HCT116 (cell line): ENCODE results near the gene APBA3. TPM values are rescaled to one million over a fixed set of nuclear protein-coding genes. Genes with fewer than 3 reads are reported as not detected.

ENCODE experiments used
- ATAC-seq: fragments of 200-7000 bp; cut with Tn5 transposase; 2 replicates; pipeline ENCODE4 v1.9.1; 2020; ENCODE audit warnings: mild to moderate bottlenecking, moderate library complexity
- BruUV-seq: library from RNA; stranded (reverse); fragments of 400-500 nt; replicated peaks from 2 replicates; lab custom pipeline; 2021; lab: Mats Ljungman, UMichigan
- CTCF ChIA-PET: fragments of 300-600 bp; sonication (Branson Sonifier 250); formaldehyde crosslinking; loops from one replicate; lab custom pipeline; 2021; ENCODE audit warnings: antibody characterized with exemption; lab: Charles Lee
- POLR2A ChIA-PET: fragments of 300-600, 350-600 bp; sonication (Branson Sonifier 250); formaldehyde crosslinking; loops from one replicate; lab custom pipeline; 2021; ENCODE audit warnings: antibody characterized with exemption; lab: Charles Lee
- RAD21 ChIA-PET, 2 experiments: fragments of 300-600 bp; sonication (Branson Sonifier 250); formaldehyde crosslinking; loops; one replicate each; lab custom pipeline; 2023; ENCODE audit warnings: low total read pairs in 2 of 2; ENCODE audit not compliant: uncharacterized antibody in 2 of 2, unreplicated experiment in 2 of 2, low non-redundant PET in 1 of 2; lab: Charles Lee
- DNase-seq: peaks from one replicate; pipeline ENCODE4 v3.0.0-alpha.2; 2010; ENCODE audit warnings: low read depth, low spot score
- H2AFZ ChIP-seq: fragments of 200-600 bp; shearing (Covaris generic), sonication (generic); 2 replicates; pipeline ENCODE4 v1.6.1; 2017; ENCODE audit warnings: low read depth, mixed run types, mixed read lengths, antibody characterized with exemption, low read length; ENCODE audit not compliant: poor library complexity, severe bottlenecking
- H3K27ac ChIP-seq: 2 replicates; pipeline ENCODE4 v1.5.1; 2012; ENCODE audit warnings: low read depth, low read length
- H3K27me3 ChIP-seq: fragments of 200-600 bp; sonication (generic); 2 replicates; pipeline ENCODE4 v1.6.1; 2016; ENCODE audit warnings: mixed run types, low read length, mixed read lengths; ENCODE audit not compliant: insufficient read depth
- H3K36me3 ChIP-seq, 2 experiments: fragments of 200-500 bp in 1 of 2; fragments of 200-600 bp in 1 of 2; sonication (Bioruptor generic) in 1 of 2; sonication (generic) in 1 of 2; 2 replicates each; pipeline versions ENCODE4 v1.5.1 to v1.6.1; 2014 to 2016; ENCODE audit warnings: low read length in 2 of 2, inconsistent platforms in 1 of 2, mixed read lengths in 1 of 2, mixed run types in 1 of 2; ENCODE audit not compliant: insufficient read depth in 2 of 2, control insufficient read depth in 1 of 2
- H3K4me1 ChIP-seq, 2 experiments: fragments of 200-600 bp in 1 of 2; sonication (generic) in 1 of 2; 2 replicates each; pipeline versions ENCODE4 v1.5.1 to v1.6.1; 2012 to 2017; ENCODE audit warnings: low read length in 2 of 2, inconsistent platforms in 1 of 2, mild to moderate bottlenecking in 1 of 2, mixed read lengths in 1 of 2, mixed run types in 1 of 2, moderate library complexity in 1 of 2; ENCODE audit not compliant: insufficient read depth in 2 of 2, control insufficient read depth in 1 of 2
- H3K4me2 ChIP-seq: fragments of 200-600 bp; sonication (generic); 2 replicates; pipeline ENCODE4 v1.6.1; 2017; ENCODE audit warnings: mixed run types, low read length, mixed read lengths
- H3K4me3 ChIP-seq, 2 experiments: fragments of 200-600 bp in 1 of 2; sonication (generic) in 1 of 2; replicated peaks in 1 of 2; 2 replicates each; pipeline ENCODE4 v1.5.1; 2011 to 2016; ENCODE audit warnings: low read length in 2 of 2, control low read depth in 1 of 2, low read depth in 1 of 2, mild to moderate bottlenecking in 1 of 2, mixed read lengths in 1 of 2, mixed run types in 1 of 2
- H3K79me2 ChIP-seq: fragments of 200-600 bp; sonication (generic); 2 replicates; pipeline ENCODE4 v1.6.1; 2017; ENCODE audit warnings: mild to moderate bottlenecking, mixed run types, low read length, moderate library complexity, mixed read lengths; ENCODE audit not compliant: insufficient read depth
- H3K9ac ChIP-seq: fragments of 200-600 bp; sonication (generic); 2 replicates; pipeline ENCODE4 v1.6.1; 2016; ENCODE audit warnings: low read length, mixed read lengths
- H3K9me2 ChIP-seq: fragments of 200-600 bp; sonication (generic), shearing (Covaris generic); 2 replicates; pipeline ENCODE4 v1.6.1; 2017; ENCODE audit warnings: mixed run types, mild to moderate bottlenecking, moderate library complexity; ENCODE audit not compliant: insufficient read depth
- H3K9me3 ChIP-seq, 2 experiments: fragments of 200-500 bp in 1 of 2; fragments of 200-600 bp in 1 of 2; sonication (Bioruptor generic) in 1 of 2; sonication (generic) in 1 of 2; 2 replicates each; pipeline ENCODE4 v1.6.1; 2014 to 2017; ENCODE audit warnings: low read length in 2 of 2, mixed read lengths in 2 of 2, inconsistent platforms in 1 of 2, low read depth in 1 of 2, mild to moderate bottlenecking in 1 of 2, mixed run types in 1 of 2, moderate library complexity in 1 of 2; ENCODE audit not compliant: control insufficient read depth in 1 of 2, insufficient read depth in 1 of 2
- H4K20me1 ChIP-seq: fragments of 200-600 bp; sonication (generic), shearing (Covaris generic); 2 replicates; pipeline ENCODE4 v1.6.1; 2017; ENCODE audit warnings: mixed run types, mild to moderate bottlenecking, moderate library complexity; ENCODE audit not compliant: insufficient read depth
- CBX3 ChIP-seq: IDR thresholded peaks from 2 replicates; pipeline ENCODE4 v1.6.1; 2012; ENCODE audit warnings: low read depth
- EZH2 ChIP-seq: fragments of 200-600 bp; sonication (generic); IDR thresholded peaks from 2 replicates; pipeline ENCODE4 v1.6.1; 2017; ENCODE audit warnings: antibody characterized with exemption, mixed run types
- MAX ChIP-seq: IDR thresholded peaks from 2 replicates; pipeline ENCODE4 v1.6.1; 2012
- TCF7L2 ChIP-seq: IDR thresholded peaks from 2 replicates; pipeline ENCODE4 v1.7.0; 2011; ENCODE audit warnings: borderline replicate concordance, inconsistent platforms; ENCODE audit not compliant: insufficient read depth, insufficient read length; ENCODE audit errors: extremely low read depth
- ZNF274 ChIP-seq: fragments of 200-500 bp; sonication (Bioruptor generic); IDR thresholded peaks from 2 replicates; pipeline ENCODE4 v1.6.1; 2014; ENCODE audit warnings: mild to moderate bottlenecking, low read depth, low read length, inconsistent platforms
- intact Hi-C: fragments of 100-400 bp; cut with micrococcal nuclease; formaldehyde crosslinking; loops from 2 replicates; pipeline ENCODE4 v1.10.0; 2022
- total RNA-seq: library from RNA; stranded (reverse); gene quantifications from one replicate; pipeline ENCODE4 v1.2.1, GENCODE V29; 2021; ENCODE audit not compliant: unreplicated experiment
- TF ChIP-seq, protein P1 (sequence below): IDR thresholded peaks from 2 replicates; pipeline ENCODE4 v1.6.1; 2011; ENCODE audit warnings: mild to moderate bottlenecking, low read length, moderate library complexity; ENCODE audit not compliant: insufficient replicate concordance; ENCODE audit errors: extremely low read depth
- TF ChIP-seq, protein P2 (sequence below): IDR thresholded peaks from 2 replicates; pipeline ENCODE4 v1.6.1; 2012; ENCODE audit warnings: low read depth
- TF ChIP-seq, protein P3 (sequence below), 3 experiments: fragments of 200-600 bp in 1 of 3; sonication (generic) in 1 of 3; IDR thresholded peaks in 2 of 3; conservative IDR thresholded peaks in 1 of 3; 2 replicates each; pipeline ENCODE4 v1.5.1; 2012 to 2017; ENCODE audit warnings: low read depth in 2 of 3, low read length in 2 of 3, antibody characterized with exemption in 1 of 3, borderline replicate concordance in 1 of 3, control low read depth in 1 of 3, mild to moderate bottlenecking in 1 of 3, mixed read lengths in 1 of 3, mixed run types in 1 of 3, moderate library complexity in 1 of 3; ENCODE audit not compliant: insufficient read depth in 1 of 3

The APBA3 gene
- total RNA-seq, 1 experiment from 2014 or later = 29.5 TPM

DNA sequence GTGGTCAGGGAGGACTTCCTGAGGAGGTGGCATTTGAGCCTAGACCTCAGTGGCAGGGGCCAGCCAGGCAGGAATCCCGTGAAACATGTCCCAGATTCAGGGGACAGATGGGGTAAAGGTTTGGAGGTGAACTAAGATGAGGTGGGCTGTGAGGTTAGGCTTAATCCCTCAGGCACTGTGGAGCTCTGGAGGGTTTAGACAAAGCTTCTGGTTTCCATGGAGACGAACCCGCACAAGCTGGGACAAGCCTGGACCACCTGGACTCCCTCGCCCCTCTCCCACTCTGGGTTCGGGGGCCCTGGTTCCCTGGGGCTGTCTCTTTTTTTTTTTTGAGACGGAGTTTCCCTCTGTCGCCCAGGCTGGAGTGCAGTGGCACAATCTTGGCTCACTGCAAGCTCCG, 37.6 kb downstream of the APBA3 start:
- H3K4me3 ChIP-seq = peak overlapping the region in 1 of 2 experiments; percentile 18; a peak in 1 of 4 replicates
- ChIA-PET RAD21 (no interaction called here), CTCF (interaction anchor here (0.6 to 2.0 kb wide), 4 partner anchors 39 to 772 kb away, joined by 3 to 8 read pairs (median 4); partner anchors contain the start of gene MRPL54), POLR2A (interaction anchor here (2.1 to 2.5 kb wide), 2 partner anchors 13 to 16 kb away, joined by 6 to 8 read pairs; partner anchors contain the start of gene TJP3)
- no peaks in the 10 kb centered on the region for H3K9me3 ChIP-seq
- H3K4me2 ChIP-seq = peak overlapping the region; percentile 72
- no peaks in the 10 kb centered on the region for H3K79me2 ChIP-seq
- no peak overlapping the region for H2AFZ ChIP-seq
- no peak for DNase-seq
- no TSS peak for BruUV-seq
- peak overlapping the region; percentile 46; the same call in 1 of the 2 replicates for H3K27ac ChIP-seq
- H3K9me2 ChIP-seq = no peaks in the 10 kb centered on the region
- intact Hi-C loops = loop anchor here (10.0 kb wide), 1 partner anchor 481 kb away; no protein-coding TSS in a partner anchor
- no peaks in the 10 kb centered on the region for H3K27me3 ChIP-seq
- no peaks in the 10 kb centered on the region for H4K20me1 ChIP-seq
- peaks cover 66 to 96% of the 10 kb centered on the region in 2 experiments for H3K4me1 ChIP-seq
- no peak for ATAC-seq
- 0 out of 2 replicates have a peak overlapping the region, but pooled peaks have one; percentile 32 for H3K9ac ChIP-seq
- no peaks in the 10 kb centered on the region for H3K36me3 ChIP-seq
- TF ChIP-seq MAX (no peak), CBX3 (no peak), EZH2 (no peak), ZNF274 (no peak), TCF7L2 (no peak)
- TF ChIP-seq, protein P1, sequence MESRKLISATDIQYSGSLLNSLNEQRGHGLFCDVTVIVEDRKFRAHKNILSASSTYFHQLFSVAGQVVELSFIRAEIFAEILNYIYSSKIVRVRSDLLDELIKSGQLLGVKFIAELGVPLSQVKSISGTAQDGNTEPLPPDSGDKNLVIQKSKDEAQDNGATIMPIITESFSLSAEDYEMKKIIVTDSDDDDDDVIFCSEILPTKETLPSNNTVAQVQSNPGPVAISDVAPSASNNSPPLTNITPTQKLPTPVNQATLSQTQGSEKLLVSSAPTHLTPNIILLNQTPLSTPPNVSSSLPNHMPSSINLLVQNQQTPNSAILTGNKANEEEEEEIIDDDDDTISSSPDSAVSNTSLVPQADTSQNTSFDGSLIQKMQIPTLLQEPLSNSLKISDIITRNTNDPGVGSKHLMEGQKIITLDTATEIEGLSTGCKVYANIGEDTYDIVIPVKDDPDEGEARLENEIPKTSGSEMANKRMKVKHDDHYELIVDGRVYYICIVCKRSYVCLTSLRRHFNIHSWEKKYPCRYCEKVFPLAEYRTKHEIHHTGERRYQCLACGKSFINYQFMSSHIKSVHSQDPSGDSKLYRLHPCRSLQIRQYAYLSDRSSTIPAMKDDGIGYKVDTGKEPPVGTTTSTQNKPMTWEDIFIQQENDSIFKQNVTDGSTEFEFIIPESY = no peak
- TF ChIP-seq, protein P2, sequence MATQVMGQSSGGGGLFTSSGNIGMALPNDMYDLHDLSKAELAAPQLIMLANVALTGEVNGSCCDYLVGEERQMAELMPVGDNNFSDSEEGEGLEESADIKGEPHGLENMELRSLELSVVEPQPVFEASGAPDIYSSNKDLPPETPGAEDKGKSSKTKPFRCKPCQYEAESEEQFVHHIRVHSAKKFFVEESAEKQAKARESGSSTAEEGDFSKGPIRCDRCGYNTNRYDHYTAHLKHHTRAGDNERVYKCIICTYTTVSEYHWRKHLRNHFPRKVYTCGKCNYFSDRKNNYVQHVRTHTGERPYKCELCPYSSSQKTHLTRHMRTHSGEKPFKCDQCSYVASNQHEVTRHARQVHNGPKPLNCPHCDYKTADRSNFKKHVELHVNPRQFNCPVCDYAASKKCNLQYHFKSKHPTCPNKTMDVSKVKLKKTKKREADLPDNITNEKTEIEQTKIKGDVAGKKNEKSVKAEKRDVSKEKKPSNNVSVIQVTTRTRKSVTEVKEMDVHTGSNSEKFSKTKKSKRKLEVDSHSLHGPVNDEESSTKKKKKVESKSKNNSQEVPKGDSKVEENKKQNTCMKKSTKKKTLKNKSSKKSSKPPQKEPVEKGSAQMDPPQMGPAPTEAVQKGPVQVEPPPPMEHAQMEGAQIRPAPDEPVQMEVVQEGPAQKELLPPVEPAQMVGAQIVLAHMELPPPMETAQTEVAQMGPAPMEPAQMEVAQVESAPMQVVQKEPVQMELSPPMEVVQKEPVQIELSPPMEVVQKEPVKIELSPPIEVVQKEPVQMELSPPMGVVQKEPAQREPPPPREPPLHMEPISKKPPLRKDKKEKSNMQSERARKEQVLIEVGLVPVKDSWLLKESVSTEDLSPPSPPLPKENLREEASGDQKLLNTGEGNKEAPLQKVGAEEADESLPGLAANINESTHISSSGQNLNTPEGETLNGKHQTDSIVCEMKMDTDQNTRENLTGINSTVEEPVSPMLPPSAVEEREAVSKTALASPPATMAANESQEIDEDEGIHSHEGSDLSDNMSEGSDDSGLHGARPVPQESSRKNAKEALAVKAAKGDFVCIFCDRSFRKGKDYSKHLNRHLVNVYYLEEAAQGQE = no peak
- TF ChIP-seq, protein P3, sequence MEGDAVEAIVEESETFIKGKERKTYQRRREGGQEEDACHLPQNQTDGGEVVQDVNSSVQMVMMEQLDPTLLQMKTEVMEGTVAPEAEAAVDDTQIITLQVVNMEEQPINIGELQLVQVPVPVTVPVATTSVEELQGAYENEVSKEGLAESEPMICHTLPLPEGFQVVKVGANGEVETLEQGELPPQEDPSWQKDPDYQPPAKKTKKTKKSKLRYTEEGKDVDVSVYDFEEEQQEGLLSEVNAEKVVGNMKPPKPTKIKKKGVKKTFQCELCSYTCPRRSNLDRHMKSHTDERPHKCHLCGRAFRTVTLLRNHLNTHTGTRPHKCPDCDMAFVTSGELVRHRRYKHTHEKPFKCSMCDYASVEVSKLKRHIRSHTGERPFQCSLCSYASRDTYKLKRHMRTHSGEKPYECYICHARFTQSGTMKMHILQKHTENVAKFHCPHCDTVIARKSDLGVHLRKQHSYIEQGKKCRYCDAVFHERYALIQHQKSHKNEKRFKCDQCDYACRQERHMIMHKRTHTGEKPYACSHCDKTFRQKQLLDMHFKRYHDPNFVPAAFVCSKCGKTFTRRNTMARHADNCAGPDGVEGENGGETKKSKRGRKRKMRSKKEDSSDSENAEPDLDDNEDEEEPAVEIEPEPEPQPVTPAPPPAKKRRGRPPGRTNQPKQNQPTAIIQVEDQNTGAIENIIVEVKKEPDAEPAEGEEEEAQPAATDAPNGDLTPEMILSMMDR (IDR thresholded peaks at IDR 0.05 in 2 of 3, conservative IDR thresholded peaks at IDR 0.05 in 1 of 3; ENCODE audit: borderline replicate concordance in 1 of 3, insufficient read depth in 1 of 3, low read depth in 2 of 3, low read length in 2 of 3) = no peak
